Lower leg skin (tissue), 3 donors: ENCODE results near the gene ZNF205.

ENCODE experiments used
- POLR2A ChIP-seq, 2 donors: fragments of 450-650 bp; IDR thresholded peaks; one replicate each; pipeline ENCODE4 v1.6.1; 2016 to 2017; ENCODE audit warnings: antibody characterized with exemption in 2 of 2, mild to moderate bottlenecking in 1 of 2, moderate library complexity in 1 of 2
- TF ChIP-seq, protein P1 (sequence below), 3 donors: fragments of 450-650 bp; IDR thresholded peaks; one replicate each; pipeline ENCODE4 v1.5.1; 2016; ENCODE audit warnings: antibody characterized with exemption in 3 of 3, mild to moderate bottlenecking in 3 of 3, moderate library complexity in 2 of 3

DNA sequence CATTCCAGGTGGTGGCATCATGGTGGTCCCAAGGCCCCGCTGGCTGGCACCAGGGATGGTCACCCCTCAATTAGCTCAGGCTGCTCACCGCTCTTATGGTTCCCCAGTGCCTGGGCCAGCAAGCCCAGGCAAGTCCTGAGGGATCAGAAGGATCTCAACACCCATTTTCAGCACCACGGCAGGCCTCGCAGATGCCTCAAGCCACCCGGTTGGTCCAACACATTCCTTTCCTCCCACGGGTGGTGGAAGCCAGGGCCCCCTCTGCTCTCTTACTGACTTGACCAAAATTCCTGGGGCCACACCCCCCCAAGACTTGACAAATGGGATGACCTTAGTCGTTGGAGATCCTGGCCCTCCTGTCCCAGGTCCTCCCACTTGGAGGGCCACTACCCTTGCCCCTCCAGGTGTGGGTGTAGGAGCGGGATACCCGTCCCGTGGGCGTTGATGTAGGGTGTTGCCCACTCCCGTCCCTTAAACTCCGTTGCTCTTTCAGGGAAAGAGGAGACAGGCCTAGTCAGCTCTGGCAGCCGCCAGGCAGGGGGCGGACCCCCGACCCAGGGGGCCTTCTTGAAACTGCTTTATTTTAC, 5.9 kb downstream of the ZNF205 start:
- TF ChIP-seq, protein P1, sequence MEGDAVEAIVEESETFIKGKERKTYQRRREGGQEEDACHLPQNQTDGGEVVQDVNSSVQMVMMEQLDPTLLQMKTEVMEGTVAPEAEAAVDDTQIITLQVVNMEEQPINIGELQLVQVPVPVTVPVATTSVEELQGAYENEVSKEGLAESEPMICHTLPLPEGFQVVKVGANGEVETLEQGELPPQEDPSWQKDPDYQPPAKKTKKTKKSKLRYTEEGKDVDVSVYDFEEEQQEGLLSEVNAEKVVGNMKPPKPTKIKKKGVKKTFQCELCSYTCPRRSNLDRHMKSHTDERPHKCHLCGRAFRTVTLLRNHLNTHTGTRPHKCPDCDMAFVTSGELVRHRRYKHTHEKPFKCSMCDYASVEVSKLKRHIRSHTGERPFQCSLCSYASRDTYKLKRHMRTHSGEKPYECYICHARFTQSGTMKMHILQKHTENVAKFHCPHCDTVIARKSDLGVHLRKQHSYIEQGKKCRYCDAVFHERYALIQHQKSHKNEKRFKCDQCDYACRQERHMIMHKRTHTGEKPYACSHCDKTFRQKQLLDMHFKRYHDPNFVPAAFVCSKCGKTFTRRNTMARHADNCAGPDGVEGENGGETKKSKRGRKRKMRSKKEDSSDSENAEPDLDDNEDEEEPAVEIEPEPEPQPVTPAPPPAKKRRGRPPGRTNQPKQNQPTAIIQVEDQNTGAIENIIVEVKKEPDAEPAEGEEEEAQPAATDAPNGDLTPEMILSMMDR (IDR thresholded peaks at IDR 0.05): no peak
- TF ChIP-seq POLR2A (IDR thresholded peaks at IDR 0.05): no peak
